Stimulated activated naive CD8-positive, alpha-beta T cell treated with anti-CD3 and anti-CD28 coated beads, Interleukin-15, Interleukin-2, amounts not matched to agents 100 ng/mL and 50 ng/mL, for 24 hours (primary cell): ENCODE results near the gene MBD3L3.
"Not testable (repeated sequence)": the region's sequence is repeated elsewhere in the genome, so short reads cannot be mapped to it uniquely, and the experiment has no call there.

Source experiments
- H3K27ac Mint-ChIP-seq: one replicate; pipeline ENCODE4 v1.8.0; 2021; ENCODE audit warnings: mild to moderate bottlenecking, mixed read lengths
- H3K27me3 Mint-ChIP-seq: one replicate; pipeline ENCODE4 v1.8.0; 2021; ENCODE audit warnings: mixed read lengths
- H3K36me3 Mint-ChIP-seq: one replicate; pipeline ENCODE4 v1.8.0; 2021; ENCODE audit warnings: low read depth, mixed read lengths
- H3K4me1 Mint-ChIP-seq: one replicate; pipeline ENCODE4 v1.8.0; 2021; ENCODE audit warnings: low read depth, mixed read lengths
- H3K4me3 Mint-ChIP-seq: one replicate; pipeline ENCODE4 v1.8.0; 2021; ENCODE audit warnings: mild to moderate bottlenecking, mixed read lengths
- H3K9me3 Mint-ChIP-seq: one replicate; pipeline ENCODE4 v1.8.0; 2021; ENCODE audit warnings: mixed read lengths

The MBD3L3 gene

DNA sequence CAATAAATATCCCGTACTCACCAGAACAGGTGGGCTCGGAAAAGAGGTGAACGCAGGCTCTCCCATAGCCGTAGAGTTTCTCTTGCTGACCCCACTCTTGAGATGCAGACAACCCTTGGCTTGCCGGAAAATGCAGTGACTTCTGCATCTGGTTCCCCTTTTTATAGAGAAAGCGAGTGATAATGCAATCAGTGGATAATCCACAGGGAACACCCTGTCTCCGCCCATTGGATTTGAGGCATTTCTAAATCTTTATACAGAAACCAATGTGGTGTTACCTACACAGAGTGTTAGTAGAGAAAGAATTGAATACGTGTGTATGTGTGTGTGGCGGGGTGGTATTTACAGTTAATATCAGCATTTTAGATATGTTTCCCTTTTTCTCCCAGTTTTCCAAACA, 18.4 kb downstream of the MBD3L3 start, which contains the start of gene MBD3L4:
Gene MBD3L4 (minus strand): TSS at position 101 of the 400 bp plus-strand sequence. CDS start 35 bp downstream, at position 66.
- H3K4me1 Mint-ChIP-seq, H3K4me3 Mint-ChIP-seq, H3K27ac Mint-ChIP-seq, H3K27me3 Mint-ChIP-seq, H3K36me3 Mint-ChIP-seq, H3K9me3 Mint-ChIP-seq: not testable (repeated sequence)

DNA sequence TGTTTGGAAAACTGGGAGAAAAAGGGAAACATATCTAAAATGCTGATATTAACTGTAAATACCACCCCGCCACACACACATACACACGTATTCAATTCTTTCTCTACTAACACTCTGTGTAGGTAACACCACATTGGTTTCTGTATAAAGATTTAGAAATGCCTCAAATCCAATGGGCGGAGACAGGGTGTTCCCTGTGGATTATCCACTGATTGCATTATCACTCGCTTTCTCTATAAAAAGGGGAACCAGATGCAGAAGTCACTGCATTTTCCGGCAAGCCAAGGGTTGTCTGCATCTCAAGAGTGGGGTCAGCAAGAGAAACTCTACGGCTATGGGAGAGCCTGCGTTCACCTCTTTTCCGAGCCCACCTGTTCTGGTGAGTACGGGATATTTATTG, 28.2 kb downstream of the MBD3L3 start, which contains the start of gene MBD3L5:
Gene MBD3L5 (plus strand): TSS at position 301 of the 400 bp plus-strand sequence. CDS start 34 bp downstream, at position 335.
- H3K9me3 Mint-ChIP-seq, H3K4me1 Mint-ChIP-seq, H3K4me3 Mint-ChIP-seq, H3K27ac Mint-ChIP-seq, H3K36me3 Mint-ChIP-seq, H3K27me3 Mint-ChIP-seq: not testable (repeated sequence)

GRCh38 chr19:7028790-7029189, 29.7 kb downstream of the MBD3L3 start:
- H3K4me3 Mint-ChIP-seq, H3K27ac Mint-ChIP-seq, H3K4me1 Mint-ChIP-seq, H3K27me3 Mint-ChIP-seq, H3K36me3 Mint-ChIP-seq, H3K9me3 Mint-ChIP-seq: not testable (repeated sequence)

DNA sequence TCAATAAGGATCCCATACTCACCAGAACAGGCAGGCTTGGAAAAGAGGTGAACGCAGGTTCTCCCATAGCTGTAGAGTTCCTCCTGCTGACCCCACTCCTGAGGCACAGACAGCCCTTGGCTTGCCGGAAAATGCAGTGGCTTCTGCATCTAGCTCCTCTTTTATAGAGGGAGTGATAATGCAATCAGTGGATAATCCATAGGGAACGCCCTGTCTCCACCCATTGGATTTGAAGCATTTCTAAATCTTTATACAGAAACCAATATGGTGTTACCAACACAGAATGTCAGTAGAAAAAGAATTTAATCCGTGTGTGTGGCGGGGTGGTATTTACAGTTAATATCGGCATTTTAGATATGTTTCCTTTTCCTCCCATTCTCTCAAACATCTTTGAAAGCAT, 37.1 kb downstream of the MBD3L3 start, which contains the start of gene MBD3L2B:
Gene MBD3L2B (minus strand): TSS at position 101 of the 400 bp plus-strand sequence. CDS start 34 bp downstream, at position 67.
- not testable (repeated sequence) for H3K4me1 Mint-ChIP-seq, H3K4me3 Mint-ChIP-seq, H3K36me3 Mint-ChIP-seq, H3K27ac Mint-ChIP-seq, H3K9me3 Mint-ChIP-seq, H3K27me3 Mint-ChIP-seq

GRCh38 chr19:7018828-7019227, 39.6 kb downstream of the MBD3L3 start:
- Mint-ChIP-seq H3K27ac (no peak overlapping the region), H3K4me3 (no peak overlapping the region), H3K9me3 (no peaks in the 10 kb centered on the region), H3K4me1 (peaks cover 5% of the 10 kb centered on the region), H3K36me3 (no peaks in the 10 kb centered on the region), H3K27me3 (no peaks in the 10 kb centered on the region)

GRCh38 chr19:7013678-7014077, 44.8 kb downstream of the MBD3L3 start:
- Mint-ChIP-seq H3K27me3 (no peaks in the 10 kb centered on the region), H3K9me3 (no peaks in the 10 kb centered on the region), H3K4me3 (no peak overlapping the region), H3K4me1 (peaks cover 39% of the 10 kb centered on the region), H3K27ac (peak overlapping the region; percentile 72), H3K36me3 (no peaks in the 10 kb centered on the region)

GRCh38 chr19:7010722-7011593, 47.5 kb downstream of the MBD3L3 start:
- Mint-ChIP-seq H3K4me1 (peaks cover 47% of the 10 kb centered on the region), H3K27ac (peak overlapping the region; percentile 37), H3K36me3 (no peaks in the 10 kb centered on the region), H3K4me3 (no peak overlapping the region), H3K27me3 (no peaks in the 10 kb centered on the region), H3K9me3 (no peaks in the 10 kb centered on the region)

DNA sequence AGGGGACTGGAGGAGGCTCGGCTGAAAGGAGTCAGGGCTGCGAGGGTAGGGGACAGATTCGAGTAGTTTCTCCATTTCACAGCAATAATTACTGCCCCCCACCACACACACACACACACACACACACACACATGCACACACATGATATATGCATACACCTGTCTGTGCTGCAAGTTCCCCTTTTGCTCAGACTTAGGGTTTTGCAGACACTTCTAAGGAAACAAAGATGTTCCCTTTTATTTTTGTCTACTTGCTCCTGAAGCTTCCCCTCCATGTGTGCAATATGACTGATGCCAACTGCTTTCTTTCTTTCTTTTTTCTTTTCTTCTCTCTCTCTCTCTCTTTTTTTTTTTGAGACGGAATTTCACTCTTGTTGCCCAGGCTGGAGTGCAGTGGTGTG, 50.6 kb downstream of the MBD3L3 start:
- Mint-ChIP-seq H3K36me3 (no peaks in the 10 kb centered on the region), H3K27ac (no peak overlapping the region), H3K4me1 (peaks cover 33% of the 10 kb centered on the region), H3K9me3 (no peaks in the 10 kb centered on the region), H3K4me3 (no peak overlapping the region), H3K27me3 (no peaks in the 10 kb centered on the region)
